Kidney epithelial cell (primary cell): ENCODE data around the gene RAD23B. TPM values are rescaled to one million over a fixed set of nuclear protein-coding genes. Genes with fewer than 3 reads are reported as not detected.

ENCODE experiments used
- DNase-seq: peaks from one replicate; pipeline ENCODE4 v3.0.0-alpha.2; 2010; ENCODE audit warnings: low read depth
- H3K27me3 ChIP-seq: 2 replicates; pipeline ENCODE4 v1.6.0; 2011; ENCODE audit warnings: low read length; ENCODE audit not compliant: control insufficient read depth, insufficient read depth
- H3K36me3 ChIP-seq: 2 replicates; pipeline ENCODE4 v1.5.1; 2011; ENCODE audit warnings: low read length; ENCODE audit not compliant: control insufficient read depth, insufficient read depth
- H3K4me3 ChIP-seq: 2 replicates; pipeline ENCODE4 v1.5.1; 2011; ENCODE audit warnings: low read depth, mild to moderate bottlenecking, control low read depth, low read length
- CTCF ChIP-seq: IDR thresholded peaks from 2 replicates; pipeline ENCODE4 v1.5.1; 2011; ENCODE audit warnings: mild to moderate bottlenecking, moderate library complexity, low read length, control low read depth, inconsistent platforms; ENCODE audit not compliant: insufficient read depth, poor library complexity, severe bottlenecking
- total RNA-seq: library from RNA; depleted of rRNA; stranded (reverse); fragments of >200 nt; gene quantifications from 2 replicates; pipeline ENCODE4 v1.2.3, GENCODE V29; 2015

Gene RAD23B
- 76.0 and 113 TPM in 2 replicates for total RNA-seq

GRCh38 chr9:107282759-107283622 is at the start of gene RAD23B:
TSS of gene RAD23B (plus strand) at chr9:107283279. CDS start at chr9:107283630, 351 bp downstream.
- no peak for TF ChIP-seq CTCF
- no peaks in the 10 kb centered on the region for H3K27me3 ChIP-seq
- DNase-seq = peak; percentile 87
- H3K4me3 ChIP-seq = peak within 1 kb of the TSS; percentile 86
- H3K36me3 ChIP-seq = no peaks in the 10 kb centered on the region

GRCh38 chr9:107235765-107236442 is 47.2 kb upstream of the RAD23B start:
- Histone ChIP-seq H3K36me3 (no peaks in the 10 kb centered on the region), H3K27me3 (no peaks in the 10 kb centered on the region), H3K4me3 (no peak overlapping the region)
- no peak for TF ChIP-seq CTCF
- DNase-seq = no peak

- H3K4me3 ChIP-seq = no peak overlapping the region
- no peaks in the 10 kb centered on the region for H3K27me3 ChIP-seq
- H3K36me3 ChIP-seq = no peaks in the 10 kb centered on the region
- no peak for TF ChIP-seq CTCF
- DNase-seq = no peak
Observed at GRCh38 chr9:107237873-107238272, 45.2 kb upstream of the RAD23B start.

- Histone ChIP-seq H3K4me3 (no peak overlapping the region), H3K27me3 (no peaks in the 10 kb centered on the region), H3K36me3 (no peaks in the 10 kb centered on the region)
- peak; percentile 16 for TF ChIP-seq CTCF
- DNase-seq = no peak
Observed at GRCh38 chr9:107239474-107239873, 43.6 kb upstream of the RAD23B start.

- H3K36me3 ChIP-seq = no peaks in the 10 kb centered on the region
- H3K4me3 ChIP-seq = no peak overlapping the region
- no peak for DNase-seq
- no peak for TF ChIP-seq CTCF
- no peaks in the 10 kb centered on the region for H3K27me3 ChIP-seq
Observed at GRCh38 chr9:107240260-107240659, 42.8 kb upstream of the RAD23B start.
